K562 (cell line): ENCODE data around the gene TIAL1. TPM values are rescaled to one million over a fixed set of nuclear protein-coding genes. Genes with fewer than 3 reads are reported as not detected.
"Not testable (repeated sequence)": the region's sequence is repeated elsewhere in the genome, so short reads cannot be mapped to it uniquely, and the experiment has no call there.

Source experiments
- ATAC-seq: fragments of 200-7000 bp; cut with Tn5 transposase; 3 replicates; pipeline ENCODE4 v1.9.1; 2020; ENCODE audit warnings: moderate library complexity
- BruUV-seq: library from RNA; stranded (reverse); fragments of 400-500 nt; replicated peaks from 2 replicates; lab custom pipeline; 2021; lab: Mats Ljungman, UMichigan
- CTCF ChIA-PET: fragments of 300-600 bp; formaldehyde crosslinking; extraction: SDS; loops from one replicate; lab custom pipeline; 2021; ENCODE audit warnings: low intra/inter-chr PET ratio; lab: Yijun Ruan, JAX
- POLR2A ChIA-PET: fragments of 300-600, 350-650 bp; sonication (Branson Sonifier 250); formaldehyde crosslinking; extraction: SDS; loops from one replicate; lab custom pipeline; 2021; ENCODE audit warnings: antibody characterized with exemption, inconsistent platforms; lab: Yijun Ruan, JAX
- DNase-seq, 4 experiments: peaks; one replicate each; pipeline versions ENCODE4 v3.0.0 to v3.0.0-alpha.2; 2011 to 2018; ENCODE audit warnings: low spot score in 3 of 4, mixed read lengths in 3 of 4; ENCODE audit errors: extremely low read depth in 1 of 4
- FAIRE-seq: peaks from 2 replicates; lab custom pipeline; 2011; peaks lifted over from hg19 to GRCh38; lab: Jason Lieb, UNC
- H2AFZ ChIP-seq: 2 replicates; pipeline ENCODE4 v1.6.0; 2011; ENCODE audit warnings: low read depth, low read length, control low read depth, inconsistent platforms
- H3K27ac ChIP-seq: fragments of 200-600 bp; 3 replicates; pipeline ENCODE4 v1.8.0; 2011; ENCODE audit warnings: low read depth, mild to moderate bottlenecking, control low read depth, inconsistent platforms, low read length, moderate library complexity, mixed read lengths; ENCODE audit errors: extremely low read depth
- H3K27me3 ChIP-seq, 2 experiments: fragments of 300-600 bp in 1 of 2; 2 replicates in 1 of 2; 3 replicates in 1 of 2; pipeline versions ENCODE4 v1.6.0 to v1.8.0; 2011; ENCODE audit warnings: inconsistent platforms in 2 of 2, low read length in 2 of 2, mild to moderate bottlenecking in 1 of 2, mixed read lengths in 1 of 2, moderate library complexity in 1 of 2; ENCODE audit not compliant: control insufficient read depth in 2 of 2, insufficient read depth in 2 of 2
- H3K36me3 ChIP-seq: fragments of 300-600 bp; 3 replicates; pipeline ENCODE4 v1.8.0; 2011; ENCODE audit warnings: mild to moderate bottlenecking, low read length, inconsistent platforms; ENCODE audit not compliant: control insufficient read depth, insufficient read depth
- H3K4me1 ChIP-seq, 2 experiments: fragments of 200-600 bp in 1 of 2; replicated peaks in 1 of 2; 2 replicates in 1 of 2; 3 replicates in 1 of 2; pipeline versions ENCODE4 v1.5.1 to v1.8.0; 2011; ENCODE audit warnings: inconsistent platforms in 2 of 2, low read length in 2 of 2, mild to moderate bottlenecking in 1 of 2, mixed read lengths in 1 of 2, moderate library complexity in 1 of 2; ENCODE audit not compliant: control insufficient read depth in 2 of 2, insufficient read depth in 2 of 2
- H3K4me2 ChIP-seq: 2 replicates; pipeline ENCODE4 v1.6.1; 2011; ENCODE audit warnings: low read length, control low read depth, inconsistent platforms, mixed read lengths; ENCODE audit not compliant: insufficient read depth
- H3K4me3 ChIP-seq: fragments of 200-600 bp; sonication (generic), shearing (Covaris generic); 2 replicates; pipeline ENCODE4 v1.5.1; 2016; ENCODE audit warnings: control low read depth, inconsistent platforms
- H3K79me2 ChIP-seq: fragments of 200-600 bp; 3 replicates; pipeline ENCODE4 v1.8.0; 2011; ENCODE audit warnings: low read length, inconsistent platforms; ENCODE audit not compliant: control insufficient read depth, insufficient read depth
- H3K9ac ChIP-seq, 2 experiments: 2 replicates each; pipeline versions ENCODE4 v1.6.0 to v1.6.1; 2011; ENCODE audit warnings: low read depth in 2 of 2, low read length in 2 of 2, control low read depth in 1 of 2, inconsistent platforms in 1 of 2, mild to moderate bottlenecking in 1 of 2, mixed read lengths in 1 of 2; ENCODE audit not compliant: insufficient read depth in 1 of 2
- H3K9me1 ChIP-seq: one replicate; pipeline ENCODE4 v1.6.0; 2011; ENCODE audit warnings: inconsistent platforms, mild to moderate bottlenecking, low read length, moderate library complexity; ENCODE audit not compliant: control insufficient read depth, insufficient read depth
- H3K9me3 ChIP-seq: replicated peaks from 2 replicates; pipeline ENCODE4 v1.5.1; 2011; ENCODE audit warnings: low read depth, low read length, inconsistent platforms; ENCODE audit not compliant: control insufficient read depth, insufficient read depth
- H4K20me1 ChIP-seq: replicated peaks from 2 replicates; pipeline ENCODE4 v1.6.1; 2011; ENCODE audit warnings: low read length, inconsistent platforms, mixed read lengths; ENCODE audit not compliant: control insufficient read depth, insufficient read depth
- CBFA2T3 ChIP-seq: fragments of 450-650 bp; IDR thresholded peaks from 2 replicates; pipeline ENCODE4 v1.6.1; 2017
- KDM1A ChIP-seq, 2 experiments: fragments of 450-650 bp; IDR thresholded peaks; 2 replicates each; pipeline ENCODE4 v1.6.1; 2016; ENCODE audit warnings: mild to moderate bottlenecking in 2 of 2
- MTA2 ChIP-seq: fragments of 450-650 bp; IDR thresholded peaks from 2 replicates; pipeline ENCODE4 v1.6.1; 2016; ENCODE audit warnings: low read depth
- ZNF197 ChIP-seq: fragments of 200-800 bp; sonication (Bioruptor generic); IDR thresholded peaks from 2 replicates; pipeline ENCODE4 v1.6.1; 2016; ENCODE audit warnings: low read depth, missing genetic modification characterization, missing compliant biosample characterization
- ZNF384 ChIP-seq: IDR thresholded peaks from 2 replicates; pipeline ENCODE4 v1.6.1; 2012; ENCODE audit warnings: low read depth, low read length, improper control_type of control experiment
- WGBS: fragments of 100-300 bp; shearing (Covaris generic); methylation state at CpG from one replicate; pipeline ENCODE4 v1.1.6; 2016; ENCODE audit warnings: low coverage, mixed read lengths; ENCODE audit not compliant: insufficient coverage; ENCODE audit errors: missing lambda C conversion rate; 5-methylcytosine and 5-hydroxymethylcytosine counted together
- in situ Hi-C: fragments of 300-500 bp; cut with MboI; formaldehyde crosslinking; loops from 4 replicates; pipeline ENCODE4 v1.15.0; 2018; ENCODE audit warnings: inconsistent platforms, mixed read lengths
- intact Hi-C: fragments of 100-400 bp; cut with micrococcal nuclease; formaldehyde crosslinking; loops from 2 replicates; pipeline ENCODE4 v1.14.2; 2022
- polyA plus RNA-seq, 8 experiments: library from polyadenylated mRNA; depleted of rRNA in 4 of 8; stranded (reverse) in 5 of 8; unstranded in 3 of 8; fragments of >200 nt; fragmentation: Nextera tagmentation in 2 of 8; fragmentation: Illumina TruSeq in 1 of 8; extraction: Ambion mirVana in 2 of 8; extraction: Trizol in 1 of 8; gene quantifications; 2 replicates each; pipeline versions ENCODE4 v1.2.1 to v1.2.3, GENCODE V29; 2011 to 2014; ENCODE audit warnings: inconsistent platforms in 1 of 8, missing spikeins in 1 of 8
- total RNA-seq, 7 experiments: library from RNA; depleted of rRNA in 6 of 7; stranded (reverse); fragments of >200 nt in 6 of 7; fragmentation: Illumina TruSeq in 2 of 7; extraction: Trizol in 2 of 7; gene quantifications; 2 replicates each; pipeline versions ENCODE4 v1.2.1 to v1.2.3, GENCODE V29; 2011 to 2021; ENCODE audit warnings: low replicate concordance in 1 of 7

The TIAL1 gene
- total and polyA plus RNA-seq, 9 of the 15 experiments (the other 6 are each of a cell fraction or from before 2014, with no cell fraction given) = 22.5 to 126 (median 58.2) TPM

DNA sequence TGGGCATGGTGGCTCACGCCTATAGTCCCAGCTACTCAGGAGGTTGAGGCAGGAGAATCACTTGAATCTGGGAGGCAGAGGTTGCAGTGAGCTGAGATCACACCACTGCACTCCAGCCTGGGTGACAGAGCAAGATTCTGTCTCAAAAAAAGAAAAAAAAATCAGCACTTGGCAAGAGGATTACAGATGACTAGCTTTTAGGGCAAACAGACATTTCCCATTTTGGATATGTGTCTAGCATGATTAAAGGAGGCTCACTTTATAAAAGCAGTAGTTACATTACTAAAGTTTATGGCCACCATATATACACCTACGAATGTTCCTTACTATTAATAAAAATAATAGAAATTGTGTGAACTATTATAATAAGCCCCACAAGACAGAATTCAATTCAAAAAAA lies 40.7 kb downstream of the TIAL1 start:
- H4K20me1 ChIP-seq, H3K9ac ChIP-seq, DNase-seq, H3K79me2 ChIP-seq, H3K27me3 ChIP-seq, H3K4me1 ChIP-seq, BruUV-seq, H3K9me3 ChIP-seq, H3K36me3 ChIP-seq, H2AFZ ChIP-seq, FAIRE-seq, intact Hi-C loops, in situ Hi-C loops, H3K4me2 ChIP-seq, H3K27ac ChIP-seq, H3K9me1 ChIP-seq, CTCF ChIA-PET, ATAC-seq, H3K4me3 ChIP-seq: not testable (repeated sequence)
- 66% methylated on average over 2 of the region's 2 CpGs for WGBS
- POLR2A ChIA-PET = interaction anchor here (0.6 to 1.4 kb wide), 4 partner anchors 8 to 505 kb away, joined by 3 to 8 read pairs (median 4); no protein-coding TSS in a partner anchor

DNA sequence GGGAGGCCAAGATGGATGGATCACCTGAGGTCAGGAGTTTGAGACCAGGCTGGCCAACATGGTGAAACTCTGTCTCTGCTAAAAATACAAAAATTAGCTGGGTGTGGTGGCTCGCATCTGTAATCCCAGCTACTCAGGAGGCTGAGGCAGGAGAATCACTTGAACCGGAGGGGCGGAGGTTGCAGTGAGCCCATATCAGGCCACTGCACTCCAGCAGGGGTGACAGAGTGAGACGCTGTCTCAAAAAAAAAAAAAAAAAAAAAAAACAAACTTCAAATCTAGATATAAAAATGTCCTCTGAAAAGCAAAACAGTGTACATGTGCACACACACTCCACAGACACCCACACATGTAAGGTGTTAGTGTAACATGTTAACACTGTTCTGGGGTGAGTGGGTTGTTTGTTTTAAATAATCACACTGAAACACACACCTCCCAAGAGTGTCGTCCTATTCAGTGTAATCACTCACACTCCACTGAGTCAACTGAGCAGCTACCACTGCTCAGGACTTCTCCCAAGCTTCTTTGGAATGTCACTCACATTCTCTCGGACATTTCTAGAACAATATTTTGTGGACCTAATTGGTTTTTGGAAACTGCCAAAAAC lies 41.5 kb downstream of the TIAL1 start:
- in situ Hi-C loops = no loop called here
- peak; percentile 38; the same call in 1 of the 2 replicates for TF ChIP-seq CBFA2T3
- no peak for TF ChIP-seq MTA2
- no peak for TF ChIP-seq ZNF197 (CRISPR knock-in tag)
- TF ChIP-seq KDM1A (IDR thresholded peaks at IDR 0.05) = 0 out of 4 replicates have a peak, but pooled peaks of 1 of the 2 experiments have one; percentile 13
- peak; percentile 79 for TF ChIP-seq ZNF384
- Histone ChIP-seq H3K9ac (no peak overlapping the region), H3K27ac (no peak overlapping the region), H4K20me1 (no peaks in the 10 kb centered on the region), H3K4me3 (no peak overlapping the region), H3K4me2 (no peak overlapping the region), H2AFZ (no peak overlapping the region), H3K9me3 (no peaks in the 10 kb centered on the region), H3K4me1 (no peaks in the 10 kb centered on the region; a peak in 3 of 5 replicates), H3K79me2 (no peaks in the 10 kb centered on the region), H3K36me3 (no peaks in the 10 kb centered on the region), H3K9me1 (no peaks in the 10 kb centered on the region), H3K27me3 (no peaks in the 10 kb centered on the region)
- ChIA-PET CTCF (no interaction called here), POLR2A (interaction anchor here (0.6 to 1.4 kb wide), 4 partner anchors 9 to 504 kb away, joined by 3 to 8 read pairs (median 4); no protein-coding TSS in a partner anchor)
- FAIRE-seq = peak; percentile 76
- intact Hi-C loops = no loop called here
- ATAC-seq = peak; percentile 53
- peak in 1 of 4 experiments; percentile 34 for DNase-seq
- no TSS peak for BruUV-seq
- 22% methylated on average over 5 of the region's 6 CpGs for WGBS
